DMS53 treated with DMSO at 0.1 percent for 48 hours (cell line): ENCODE measurements around the gene ITGB3.
"Not testable (repeated sequence)": the region's sequence is repeated elsewhere in the genome, so short reads cannot be mapped to it uniquely, and the experiment has no call there.

Experiments
- DNase-seq: peaks from one replicate; lab custom pipeline; 2025; ENCODE audit not compliant: unreplicated experiment; lab: John Stamatoyannopoulos, UW

The ITGB3 gene

GRCh38 chr17:47222047-47222446 lies 31.6 kb upstream of the ITGB3 start:
- no peak for DNase-seq

GRCh38 chr17:47223007-47223406 lies 30.6 kb upstream of the ITGB3 start:
- no peak for DNase-seq

- DNase-seq = no peak
Observed at GRCh38 chr17:47223460-47223859, 30.2 kb upstream of the ITGB3 start.

- DNase-seq = not testable (repeated sequence)
Observed at GRCh38 chr17:47224077-47224476, 29.6 kb upstream of the ITGB3 start.

GRCh38 chr17:47224966-47225365 lies 28.7 kb upstream of the ITGB3 start:
- DNase-seq = no peak

- no peak for DNase-seq
Observed at GRCh38 chr17:47225436-47225858, 28.2 kb upstream of the ITGB3 start.

GRCh38 chr17:47225911-47226688 lies 27.5 kb upstream of the ITGB3 start:
- no peak for DNase-seq

GRCh38 chr17:47227862-47228261 lies 25.8 kb upstream of the ITGB3 start:
- DNase-seq = no peak

GRCh38 chr17:47229535-47230443 lies 23.8 kb upstream of the ITGB3 start:
- peak; percentile 85 for DNase-seq

- DNase-seq = no peak
Observed at GRCh38 chr17:47230864-47231263, 22.8 kb upstream of the ITGB3 start.

GRCh38 chr17:47231334-47231733 lies 22.3 kb upstream of the ITGB3 start:
- DNase-seq = no peak

GRCh38 chr17:47231866-47232265 lies 21.8 kb upstream of the ITGB3 start:
- no peak for DNase-seq

- no peak for DNase-seq
Observed at GRCh38 chr17:47232465-47232864, 21.2 kb upstream of the ITGB3 start.

GRCh38 chr17:47235506-47235905 lies 18.1 kb upstream of the ITGB3 start:
- DNase-seq = no peak

GRCh38 chr17:47235923-47236322 lies 17.7 kb upstream of the ITGB3 start:
- no peak for DNase-seq

GRCh38 chr17:47237841-47238240 lies 15.8 kb upstream of the ITGB3 start:
- DNase-seq = no peak

GRCh38 chr17:47238321-47239010 lies 15.2 kb upstream of the ITGB3 start:
- no peak for DNase-seq

- DNase-seq = no peak
Observed at GRCh38 chr17:47239619-47239966, 14.0 kb upstream of the ITGB3 start.

- peak; percentile 63 for DNase-seq
Observed at GRCh38 chr17:47239967-47240651, 13.5 kb upstream of the ITGB3 start.

GRCh38 chr17:47240806-47241205 lies 12.8 kb upstream of the ITGB3 start:
- DNase-seq = no peak

GRCh38 chr17:47242648-47243047 lies 11.0 kb upstream of the ITGB3 start:
- DNase-seq = no peak
